IMR-90 (cell line): ENCODE results near the gene ACTA2. TPM values are rescaled to one million over a fixed set of nuclear protein-coding genes. Genes with fewer than 3 reads are reported as not detected.

ENCODE experiments used
- ATAC-seq: fragments of 200-7000 bp; cut with Tn5 transposase; 2 replicates; pipeline ENCODE4 v1.9.1; 2020; ENCODE audit warnings: low read depth, mild to moderate bottlenecking, moderate library complexity
- BruUV-seq: library from RNA; stranded (reverse); fragments of 400-500 nt; replicated peaks from 2 replicates; lab custom pipeline; 2021; lab: Mats Ljungman, UMichigan
- CTCF ChIA-PET: fragments of 300-600 bp; formaldehyde crosslinking; extraction: SDS; loops from one replicate; lab custom pipeline; 2021; ENCODE audit warnings: antibody characterized with exemption; lab: Yijun Ruan, JAX
- POLR2A ChIA-PET: fragments of 300-600 bp; sonication (Branson Sonifier 250); formaldehyde crosslinking; loops from one replicate; lab custom pipeline; 2022; ENCODE audit warnings: antibody characterized with exemption; ENCODE audit not compliant: unreplicated experiment; lab: Charles Lee
- DNase-seq: peaks from one replicate; pipeline ENCODE4 v3.0.0; 2013
- H2AFZ ChIP-seq: replicated peaks from 2 replicates; pipeline ENCODE3; 2013; ENCODE audit warnings: low read length, mild to moderate bottlenecking; ENCODE audit not compliant: poor library complexity
- H2AK5ac ChIP-seq: 2 replicates; pipeline ENCODE4 v1.6.1; 2013; ENCODE audit warnings: low read depth, low read length, inconsistent platforms
- H2AK9ac ChIP-seq: replicated peaks from 2 replicates; pipeline ENCODE3; 2013; ENCODE audit warnings: mild to moderate bottlenecking, low read depth, low read length, moderate library complexity; ENCODE audit not compliant: poor library complexity
- H2BK120ac ChIP-seq: 2 replicates; pipeline ENCODE4 v1.6.1; 2013; ENCODE audit warnings: low read depth, low read length, inconsistent platforms
- H2BK15ac ChIP-seq: 3 replicates; pipeline ENCODE4 v1.6.1; 2013; ENCODE audit warnings: low read depth, low read length, inconsistent platforms
- H2BK20ac ChIP-seq: 2 replicates; pipeline ENCODE4 v1.6.1; 2013; ENCODE audit warnings: low read depth, mild to moderate bottlenecking, inconsistent platforms, low read length, moderate library complexity
- H2BK5ac ChIP-seq: 2 replicates; pipeline ENCODE4 v1.6.1; 2013; ENCODE audit warnings: mild to moderate bottlenecking, low read depth, low read length, inconsistent platforms; ENCODE audit not compliant: poor library complexity, severe bottlenecking
- H3K14ac ChIP-seq: replicated peaks from 2 replicates; pipeline ENCODE4 v1.6.1; 2013; ENCODE audit warnings: low read depth, low read length, inconsistent platforms
- H3K18ac ChIP-seq: 2 replicates; pipeline ENCODE4 v1.6.1; 2013; ENCODE audit warnings: low read depth, low read length, control low read depth
- H3K23ac ChIP-seq: 2 replicates; pipeline ENCODE4 v1.6.1; 2013; ENCODE audit warnings: low read depth, low read length, inconsistent platforms
- H3K27ac ChIP-seq: 2 replicates; pipeline ENCODE4 v1.5.1; 2013; ENCODE audit warnings: mild to moderate bottlenecking, control low read depth, low read length; ENCODE audit not compliant: insufficient read depth
- H3K27me3 ChIP-seq: 2 replicates; pipeline ENCODE4 v1.6.1; 2013; ENCODE audit warnings: low read length; ENCODE audit not compliant: control insufficient read depth, insufficient read depth
- H3K36me3 ChIP-seq: 2 replicates; pipeline ENCODE4 v1.6.1; 2013; ENCODE audit warnings: low read length, mixed read lengths; ENCODE audit not compliant: control insufficient read depth, insufficient read depth
- H3K4ac ChIP-seq: 2 replicates; pipeline ENCODE4 v1.6.1; 2013; ENCODE audit warnings: low read depth, low read length, inconsistent platforms
- H3K4me1 ChIP-seq: 2 replicates; pipeline ENCODE4 v1.6.1; 2013; ENCODE audit warnings: low read length, mixed read lengths; ENCODE audit not compliant: control insufficient read depth, insufficient read depth
- H3K4me2 ChIP-seq: 2 replicates; pipeline ENCODE4 v1.6.1; 2013; ENCODE audit warnings: low read depth, mild to moderate bottlenecking, control low read depth, low read length, moderate library complexity
- H3K4me3 ChIP-seq: 2 replicates; pipeline ENCODE4 v1.5.1; 2013; ENCODE audit warnings: low read depth, mild to moderate bottlenecking, control low read depth, low read length, moderate library complexity; ENCODE audit not compliant: insufficient read depth
- H3K56ac ChIP-seq: 2 replicates; pipeline ENCODE4 v1.6.1; 2013; ENCODE audit warnings: low read length, inconsistent platforms; ENCODE audit not compliant: insufficient read depth; ENCODE audit errors: extremely low read depth
- H3K79me1 ChIP-seq, 2 experiments: 2 replicates each; pipeline ENCODE4 v1.6.1; 2013; ENCODE audit warnings: low read length in 2 of 2, inconsistent platforms in 1 of 2, low read depth in 1 of 2
- H3K9ac ChIP-seq: 2 replicates; pipeline ENCODE4 v1.6.1; 2013; ENCODE audit warnings: low read depth, low read length, control low read depth
- H3K9me1 ChIP-seq: 2 replicates; pipeline ENCODE4 v1.6.1; 2013; ENCODE audit warnings: low read length, inconsistent platforms; ENCODE audit not compliant: insufficient read depth
- H3K9me3 ChIP-seq: 2 replicates; pipeline ENCODE4 v1.6.1; 2013; ENCODE audit warnings: low read length; ENCODE audit not compliant: control insufficient read depth, insufficient read depth
- H4K20me1 ChIP-seq: 2 replicates; pipeline ENCODE4 v1.6.1; 2013; ENCODE audit warnings: low read length, inconsistent platforms; ENCODE audit not compliant: insufficient read depth
- H4K5ac ChIP-seq: 2 replicates; pipeline ENCODE4 v1.6.1; 2013; ENCODE audit warnings: mild to moderate bottlenecking, low read depth, low read length, control low read depth
- H4K8ac ChIP-seq, 2 experiments: 2 replicates each; pipeline ENCODE4 v1.6.1; 2013; ENCODE audit warnings: low read depth in 2 of 2, low read length in 2 of 2, control low read depth in 1 of 2, inconsistent platforms in 1 of 2
- H4K91ac ChIP-seq: 2 replicates; pipeline ENCODE4 v1.6.1; 2013; ENCODE audit warnings: low read depth, low read length, inconsistent platforms; ENCODE audit not compliant: insufficient read depth
- CEBPB ChIP-seq: IDR thresholded peaks from 2 replicates; pipeline ENCODE4 v1.6.1; 2012; ENCODE audit warnings: low read depth, low read length, improper control_type of control experiment
- WGBS, 2 experiments: methylation state at CpG; one replicate each; pipeline versions ENCODE4 v1.1.5 to v1.1.7; 2013; ENCODE audit warnings: missing lambda C conversion rate in 2 of 2; ENCODE audit not compliant: insufficient read length in 1 of 2; ENCODE audit errors: extremely low coverage in 2 of 2; 5-methylcytosine and 5-hydroxymethylcytosine counted together
- dilution Hi-C: fragments of 300-500 bp; cut with HindIII; formaldehyde crosslinking; loops from one replicate; pipeline ENCODE4 v1.14.3; 2018; ENCODE audit warnings: low sequenced_read_pairs; ENCODE audit not compliant: unreplicated experiment
- in situ Hi-C: fragments of 300-500 bp; cut with MboI; formaldehyde crosslinking; loops from 3 replicates; pipeline ENCODE4 v1.14.3; 2019; ENCODE audit warnings: low sequenced_read_pairs, inconsistent platforms, mixed read lengths
- intact Hi-C: fragments of 100-400 bp; cut with micrococcal nuclease; formaldehyde crosslinking; loops from 2 replicates; pipeline ENCODE4 v1.10.0; 2022
- polyA plus RNA-seq, 3 experiments: library from polyadenylated mRNA; depleted of rRNA; stranded (reverse); fragments of >200 nt; gene quantifications; 2 replicates each; pipeline ENCODE4 v1.2.3, GENCODE V29; 2012; ENCODE audit warnings: low replicate concordance in 1 of 3
- total RNA-seq: library from RNA; depleted of rRNA; stranded (reverse); fragments of >200 nt; gene quantifications from 2 replicates; pipeline ENCODE4 v1.2.3, GENCODE V29; 2012
- TF ChIP-seq, protein P1 (sequence below): conservative IDR thresholded peaks from 2 replicates; pipeline ENCODE4 v1.5.1; 2012; ENCODE audit warnings: mild to moderate bottlenecking, low read depth, low read length, improper control_type of control experiment

Gene ACTA2
- total and polyA plus RNA-seq, 2 of the 4 experiments (the other 2 are of a cell fraction) = 978 to 1,235 TPM

DNA sequence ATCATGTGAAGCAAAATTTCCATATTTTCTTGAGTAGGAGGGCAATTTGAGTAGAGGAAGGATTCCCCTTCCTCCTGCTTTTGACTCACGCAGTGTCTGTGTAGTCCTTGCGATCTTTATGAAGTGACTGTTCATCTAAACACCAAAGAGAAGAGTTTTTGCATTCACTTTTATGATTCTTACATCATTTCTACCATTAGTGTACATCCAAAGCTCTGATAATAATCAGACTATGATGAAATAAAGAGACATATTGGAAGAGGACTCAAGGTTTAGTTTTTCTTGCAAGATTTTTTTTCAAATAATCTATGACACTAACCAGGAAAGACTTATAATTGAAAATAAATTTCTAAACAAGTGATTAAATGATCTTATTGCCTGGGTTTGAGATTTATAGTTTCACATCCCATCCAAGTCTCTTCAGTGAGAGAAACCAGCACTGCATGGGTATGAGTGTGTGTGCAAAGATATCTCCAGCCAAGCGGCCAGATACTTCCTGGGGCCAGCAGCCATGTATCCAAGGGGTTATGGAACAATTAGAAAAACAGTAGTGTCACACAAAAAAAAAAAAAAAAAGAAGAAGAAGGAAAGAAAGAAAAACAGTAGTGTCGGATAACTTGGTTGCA is 2.0 kb upstream of the ACTA2 start:
- H2BK5ac ChIP-seq = no peak overlapping the region
- H3K9me3 ChIP-seq = no peaks in the 10 kb centered on the region
- WGBS, 2 experiments = no CpG with 5 or more reads among the region's 4 CpGs
- ATAC-seq (no peak), DNase-seq (no peak)
- no peak overlapping the region for H4K91ac ChIP-seq
- dilution Hi-C loops = no loop called here
- H3K9ac ChIP-seq = no peak overlapping the region
- no peak overlapping the region for H3K4me2 ChIP-seq
- H4K5ac ChIP-seq = no peak overlapping the region
- no peaks in the 10 kb centered on the region for H3K36me3 ChIP-seq
- H2AK9ac ChIP-seq = no peak overlapping the region
- no peak overlapping the region for H3K4me3 ChIP-seq
- peaks cover 11% of the 10 kb centered on the region for H3K4me1 ChIP-seq
- no peak overlapping the region for H2BK120ac ChIP-seq
- H3K79me1 ChIP-seq = peaks cover 0 to 28% of the 10 kb centered on the region in 2 experiments; a peak in 3 of 4 replicates
- no peak overlapping the region for H3K4ac ChIP-seq
- no peak overlapping the region for H3K27ac ChIP-seq
- H2BK15ac ChIP-seq = no peak overlapping the region
- H3K14ac ChIP-seq = no peak overlapping the region
- H2AK5ac ChIP-seq = no peak overlapping the region
- H3K18ac ChIP-seq = no peak overlapping the region
- ChIA-PET POLR2A (no interaction called here), CTCF (interaction anchor here (0.6 to 1.0 kb wide), 3 partner anchors 27 to 118 kb away, joined by 3 read pairs; no protein-coding TSS in a partner anchor)
- no peaks in the 10 kb centered on the region for H3K27me3 ChIP-seq
- intact Hi-C loops = no loop called here
- no peak overlapping the region for H2AFZ ChIP-seq
- no peak overlapping the region for H2BK20ac ChIP-seq
- 0 out of 2 replicates have a peak, but pooled peaks cover 4% of the 10 kb centered on the region for H3K9me1 ChIP-seq
- in situ Hi-C loops = no loop called here
- no peak overlapping the region for H4K8ac ChIP-seq
- H3K23ac ChIP-seq = no peak overlapping the region
- BruUV-seq = no TSS peak
- TF ChIP-seq, protein P1, sequence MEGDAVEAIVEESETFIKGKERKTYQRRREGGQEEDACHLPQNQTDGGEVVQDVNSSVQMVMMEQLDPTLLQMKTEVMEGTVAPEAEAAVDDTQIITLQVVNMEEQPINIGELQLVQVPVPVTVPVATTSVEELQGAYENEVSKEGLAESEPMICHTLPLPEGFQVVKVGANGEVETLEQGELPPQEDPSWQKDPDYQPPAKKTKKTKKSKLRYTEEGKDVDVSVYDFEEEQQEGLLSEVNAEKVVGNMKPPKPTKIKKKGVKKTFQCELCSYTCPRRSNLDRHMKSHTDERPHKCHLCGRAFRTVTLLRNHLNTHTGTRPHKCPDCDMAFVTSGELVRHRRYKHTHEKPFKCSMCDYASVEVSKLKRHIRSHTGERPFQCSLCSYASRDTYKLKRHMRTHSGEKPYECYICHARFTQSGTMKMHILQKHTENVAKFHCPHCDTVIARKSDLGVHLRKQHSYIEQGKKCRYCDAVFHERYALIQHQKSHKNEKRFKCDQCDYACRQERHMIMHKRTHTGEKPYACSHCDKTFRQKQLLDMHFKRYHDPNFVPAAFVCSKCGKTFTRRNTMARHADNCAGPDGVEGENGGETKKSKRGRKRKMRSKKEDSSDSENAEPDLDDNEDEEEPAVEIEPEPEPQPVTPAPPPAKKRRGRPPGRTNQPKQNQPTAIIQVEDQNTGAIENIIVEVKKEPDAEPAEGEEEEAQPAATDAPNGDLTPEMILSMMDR = no peak
- TF ChIP-seq CEBPB = 0 out of 2 replicates have a peak, but pooled peaks have one; percentile 8
- H4K20me1 ChIP-seq = peaks cover 11% of the 10 kb centered on the region; the same call in 1 of the 2 replicates
- no peak overlapping the region for H3K56ac ChIP-seq
